Sigmoid colon (tissue), 7 donors: Measurements from ENCODE around the gene IGF2R. TPM values are rescaled to one million over a fixed set of nuclear protein-coding genes. Genes with fewer than 3 reads are reported as not detected.

Experiments used
- DNase-seq: peaks from one replicate; pipeline ENCODE4 v3.0.0-alpha.2; 2019
- H3K27ac ChIP-seq, 4 donors: fragments of 200-600 bp; sonication (generic); one replicate each; pipeline ENCODE4 v1.5.1; 2016 to 2019; ENCODE audit warnings: mild to moderate bottlenecking in 1 of 4
- H3K27me3 ChIP-seq, 3 donors: fragments of 200-600 bp; sonication (generic); one replicate each; pipeline ENCODE4 v1.5.1; 2019; ENCODE audit warnings: mild to moderate bottlenecking in 1 of 3
- H3K36me3 ChIP-seq, 4 donors: fragments of 200-600 bp; sonication (generic); one replicate each; pipeline ENCODE4 v1.5.1; 2016 to 2019
- H3K4me1 ChIP-seq, 4 donors: fragments of 200-600 bp; sonication (generic); one replicate each; pipeline ENCODE4 v1.5.1; 2017 to 2019
- H3K4me3 ChIP-seq, 4 donors: fragments of 200-600 bp; sonication (generic); one replicate each; pipeline ENCODE4 v1.5.1; 2017 to 2019; ENCODE audit warnings: mild to moderate bottlenecking in 2 of 4, moderate library complexity in 1 of 4
- H3K9me3 ChIP-seq, 4 donors: fragments of 200-600 bp in 3 of 4; sonication (generic) in 3 of 4; one replicate each; pipeline versions ENCODE4 v1.5.1 to v1.6.1; 2013 to 2019
- EP300 ChIP-seq, 4 donors: sonication (generic); formaldehyde crosslinking; IDR thresholded peaks; one replicate each; pipeline ENCODE4 v1.6.1; 2017; ENCODE audit warnings: antibody characterized with exemption in 4 of 4
- POLR2A ChIP-seq, 2 donors: fragments of 450-650 bp; IDR thresholded peaks; one replicate each; pipeline ENCODE4 v1.6.1; 2016; ENCODE audit warnings: antibody characterized with exemption in 2 of 2, mild to moderate bottlenecking in 2 of 2, moderate library complexity in 2 of 2
- POLR2AphosphoS5 ChIP-seq, 4 donors: sonication (generic); formaldehyde crosslinking; IDR thresholded peaks; one replicate each; pipeline ENCODE4 v1.6.1; 2017; ENCODE audit warnings: antibody characterized with exemption in 4 of 4
- WGBS, 2 donors: extraction: QIAGEN DNeasy Blood & Tissue Kit; methylation state at CpG; one replicate each; pipeline ENCODE4 v1.1.7; 2013; 5-methylcytosine and 5-hydroxymethylcytosine counted together
- intact Hi-C: fragments of 100-400 bp; cut with DNase I; formaldehyde crosslinking; loops from one replicate; pipeline ENCODE4 v1.15.1; 2023
- polyA plus RNA-seq, 3 donors: library from polyadenylated mRNA; stranded (reverse); fragments of 200-250 nt; gene quantifications; one replicate each; pipeline ENCODE4 v1.2.3, GENCODE V29; 2013
- total RNA-seq, 4 donors: library from RNA; depleted of rRNA; stranded (reverse); fragments of >200 nt; gene quantifications; one replicate each; pipeline ENCODE4 v1.1.0, GENCODE V29; 2016
- TF ChIP-seq, protein P1 (sequence below), 4 experiments: fragments of 450-650 bp in 3 of 4; fragments of 200-600 bp in 1 of 4; IDR thresholded peaks; one replicate each; pipeline ENCODE4 v1.5.1; 2016 to 2019; ENCODE audit warnings: antibody characterized with exemption in 4 of 4, mild to moderate bottlenecking in 3 of 4, moderate library complexity in 2 of 4
- donor health status: healthy with polysubstance abuse.
- donor health status: Bipolar disorder and iron deficiency.
- donor health status: healthy.

IGF2R gene
- total and polyA plus RNA-seq, 7 donors: 3.6 to 80.9 (median 41.3) TPM

DNA sequence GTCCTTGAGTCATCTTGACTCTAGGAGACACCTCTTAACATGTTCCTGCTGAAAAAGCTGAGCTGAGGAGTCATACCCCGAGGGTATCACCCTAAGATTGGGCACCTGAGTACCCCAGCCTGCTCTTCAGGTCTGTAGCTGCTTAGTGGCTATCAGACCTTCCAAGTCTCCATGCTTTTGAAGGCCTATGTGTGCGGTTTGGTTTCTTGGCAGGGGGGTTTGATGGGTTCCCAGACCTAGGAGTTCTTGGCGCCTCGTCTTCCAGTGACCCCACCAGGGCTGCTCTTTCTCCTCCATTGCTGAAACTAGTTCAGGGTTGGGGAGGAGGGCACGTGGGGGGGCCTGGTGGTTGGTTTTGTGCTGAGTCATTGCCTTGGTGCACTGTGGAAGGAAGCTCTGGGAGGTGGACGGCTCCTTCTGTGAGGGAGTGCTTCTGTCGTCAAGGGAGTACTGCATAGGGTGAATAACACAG lies 20.1 kb downstream of the IGF2R start:
- 76 to 90% methylated on average over 7 of the region's 7 CpGs for WGBS, 2 donors
- H3K27ac ChIP-seq: peak overlapping the region in 1 of 4 donors; percentile 10

DNA sequence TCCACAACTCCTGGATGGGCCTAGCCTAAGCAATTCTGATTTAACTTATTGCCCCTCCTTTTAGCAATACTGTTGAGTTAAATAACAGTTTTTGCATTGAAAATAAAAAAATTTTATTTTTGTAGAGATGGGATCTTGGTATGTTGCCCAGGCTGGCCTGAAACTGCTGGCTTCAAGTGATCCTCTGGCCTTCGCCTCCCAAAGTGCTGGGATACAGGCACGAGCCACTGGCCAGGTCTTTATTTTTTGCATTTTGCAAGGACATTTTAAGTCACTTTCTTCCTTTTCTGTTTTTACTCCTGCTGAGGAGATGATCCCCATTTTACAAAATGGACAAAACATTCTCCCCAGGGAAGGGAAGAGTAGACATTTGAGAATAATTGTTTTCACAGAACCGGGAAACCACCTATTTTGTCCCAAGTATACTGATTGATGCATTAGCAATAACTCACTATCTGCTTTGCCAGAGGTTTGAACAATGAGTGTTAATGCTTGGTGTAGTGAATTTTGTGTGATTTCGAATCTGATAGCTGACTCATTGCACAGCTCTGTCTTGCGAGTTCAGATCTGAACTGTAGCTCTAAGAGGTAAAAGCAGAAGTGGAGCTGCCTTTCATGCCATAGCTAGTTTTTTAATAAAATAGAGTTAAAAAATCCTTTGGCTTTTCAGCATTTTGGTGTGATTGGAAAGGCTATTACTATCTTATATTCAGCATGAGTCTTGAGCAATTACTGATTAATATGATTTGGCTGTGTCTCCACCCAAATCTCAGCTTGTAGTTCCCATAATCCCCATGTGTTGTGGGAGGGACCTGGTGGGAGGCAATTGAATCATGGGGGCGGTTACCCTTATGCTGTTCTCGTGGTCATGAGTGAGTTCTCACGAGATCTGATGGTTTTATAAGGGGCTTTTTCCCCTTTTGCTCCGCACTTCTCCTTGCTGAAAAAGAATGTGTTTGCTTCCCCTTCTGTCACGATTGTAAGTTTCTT lies 20.9 kb downstream of the IGF2R start:
- H3K36me3 ChIP-seq: peaks cover 0 to 6% (median 0%) of the 10 kb centered on the region in 4 donors
- peaks cover 0 to 49% (median 26%) of the 10 kb centered on the region in 4 donors for H3K4me1 ChIP-seq
- H3K9me3 ChIP-seq: no peaks in the 10 kb centered on the region
- H3K4me3 ChIP-seq: no peak overlapping the region
- WGBS, 2 donors: 69 to 75% methylated on average over 10 of the region's 10 CpGs
- H3K27me3 ChIP-seq: no peaks in the 10 kb centered on the region
- H3K27ac ChIP-seq: peak overlapping the region in 1 of 4 donors; percentile 10
- intact Hi-C loops: no loop called here
- DNase-seq: no peak
- TF ChIP-seq POLR2A (IDR thresholded peaks at IDR 0.05) (no peak), POLR2AphosphoS5 (IDR thresholded peaks at IDR 0.05) (no peak), EP300 (IDR thresholded peaks at IDR 0.05) (no peak)
- TF ChIP-seq, protein P1, sequence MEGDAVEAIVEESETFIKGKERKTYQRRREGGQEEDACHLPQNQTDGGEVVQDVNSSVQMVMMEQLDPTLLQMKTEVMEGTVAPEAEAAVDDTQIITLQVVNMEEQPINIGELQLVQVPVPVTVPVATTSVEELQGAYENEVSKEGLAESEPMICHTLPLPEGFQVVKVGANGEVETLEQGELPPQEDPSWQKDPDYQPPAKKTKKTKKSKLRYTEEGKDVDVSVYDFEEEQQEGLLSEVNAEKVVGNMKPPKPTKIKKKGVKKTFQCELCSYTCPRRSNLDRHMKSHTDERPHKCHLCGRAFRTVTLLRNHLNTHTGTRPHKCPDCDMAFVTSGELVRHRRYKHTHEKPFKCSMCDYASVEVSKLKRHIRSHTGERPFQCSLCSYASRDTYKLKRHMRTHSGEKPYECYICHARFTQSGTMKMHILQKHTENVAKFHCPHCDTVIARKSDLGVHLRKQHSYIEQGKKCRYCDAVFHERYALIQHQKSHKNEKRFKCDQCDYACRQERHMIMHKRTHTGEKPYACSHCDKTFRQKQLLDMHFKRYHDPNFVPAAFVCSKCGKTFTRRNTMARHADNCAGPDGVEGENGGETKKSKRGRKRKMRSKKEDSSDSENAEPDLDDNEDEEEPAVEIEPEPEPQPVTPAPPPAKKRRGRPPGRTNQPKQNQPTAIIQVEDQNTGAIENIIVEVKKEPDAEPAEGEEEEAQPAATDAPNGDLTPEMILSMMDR (IDR thresholded peaks at IDR 0.05): no peak

More for the DNA sequence above, 20.1 kb downstream of the IGF2R start:
- Histone ChIP-seq H3K4me3 (no peak overlapping the region), H3K9me3 (no peaks in the 10 kb centered on the region), H3K27me3 (no peaks in the 10 kb centered on the region), H3K4me1 (peaks cover 0 to 56% (median 32%) of the 10 kb centered on the region in 4 donors), H3K36me3 (peaks cover 0 to 6% (median 0%) of the 10 kb centered on the region in 4 donors)
- TF ChIP-seq POLR2A (IDR thresholded peaks at IDR 0.05) (no peak), POLR2AphosphoS5 (IDR thresholded peaks at IDR 0.05) (no peak), EP300 (IDR thresholded peaks at IDR 0.05) (no peak)
- TF ChIP-seq, protein P1 (IDR thresholded peaks at IDR 0.05): no peak
- DNase-seq: no peak
- intact Hi-C loops: no loop called here

DNA sequence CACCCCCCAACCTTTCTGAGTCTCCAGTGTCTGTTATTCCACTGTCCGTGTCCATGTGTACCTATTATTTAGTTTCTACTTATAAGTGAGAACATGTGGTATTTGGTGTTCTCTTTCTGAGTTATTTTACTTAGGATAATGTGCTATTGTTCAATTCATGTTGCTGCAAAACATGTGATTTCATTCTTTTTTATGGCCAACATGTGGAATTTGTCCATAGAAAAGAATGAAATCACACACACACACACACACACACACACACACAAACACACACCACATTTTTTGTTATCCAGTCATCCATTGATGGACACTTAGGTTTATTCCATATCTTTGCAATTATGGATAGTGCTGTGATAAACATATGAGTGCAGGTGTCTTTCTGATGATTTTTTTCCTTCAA lies 23.5 kb downstream of the IGF2R start:
- Histone ChIP-seq H3K27ac (no peak overlapping the region), H3K4me3 (no peak overlapping the region), H3K9me3 (no peaks in the 10 kb centered on the region), H3K36me3 (peaks cover 0 to 6% (median 0%) of the 10 kb centered on the region in 4 donors), H3K4me1 (peaks cover 0 to 41% (median 23%) of the 10 kb centered on the region in 4 donors), H3K27me3 (no peaks in the 10 kb centered on the region)
- intact Hi-C loops: no loop called here
- WGBS, 2 donors: 93 to 97% methylated on average over 1 of the region's 1 CpG
- TF ChIP-seq POLR2AphosphoS5 (IDR thresholded peaks at IDR 0.05) (no peak), POLR2A (IDR thresholded peaks at IDR 0.05) (no peak), EP300 (IDR thresholded peaks at IDR 0.05) (no peak)
- TF ChIP-seq, protein P1 (IDR thresholded peaks at IDR 0.05): no peak
- DNase-seq: no peak

DNA sequence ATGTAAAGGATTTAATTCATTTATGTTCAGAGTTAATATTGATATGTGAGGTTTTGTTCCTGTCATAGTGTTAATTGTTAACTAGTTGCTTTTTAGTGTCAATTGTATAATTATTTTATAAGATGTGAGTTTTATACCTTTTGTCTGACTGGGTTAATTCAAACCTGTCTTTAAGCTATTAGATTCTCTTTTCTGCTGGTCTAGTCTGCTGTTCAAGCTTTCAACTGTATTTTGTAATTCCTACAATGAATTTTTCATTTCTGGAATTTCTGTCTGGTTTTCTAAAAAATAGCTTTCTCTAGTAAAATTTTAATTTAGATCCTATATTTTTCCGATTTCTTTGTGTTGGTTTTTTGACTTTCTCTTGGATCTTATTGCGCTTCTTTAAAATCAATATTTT lies 26.5 kb downstream of the IGF2R start:
- Histone ChIP-seq H3K4me3 (no peak overlapping the region), H3K4me1 (peaks cover 0 to 16% (median 6%) of the 10 kb centered on the region in 4 donors), H3K36me3 (peaks cover 0 to 14% (median 0%) of the 10 kb centered on the region in 4 donors), H3K27me3 (no peaks in the 10 kb centered on the region), H3K9me3 (no peaks in the 10 kb centered on the region), H3K27ac (no peak overlapping the region)
- 75 to 98% methylated on average over 2 of the region's 2 CpGs for WGBS, 2 donors
- intact Hi-C loops: no loop called here
- DNase-seq: no peak
- TF ChIP-seq POLR2A (IDR thresholded peaks at IDR 0.05) (no peak), EP300 (IDR thresholded peaks at IDR 0.05) (no peak), POLR2AphosphoS5 (IDR thresholded peaks at IDR 0.05) (no peak)
- TF ChIP-seq, protein P1 (IDR thresholded peaks at IDR 0.05): no peak
